Measurements from ENCODE around the gene IGSF3.

GRCh38 chr1:116546354-116546977 lies 121.1 kb downstream of the IGSF3 start:
- TF ChIP-seq ELF4 (CRISPR knock-in tag; IDR thresholded peaks at IDR 0.05; ENCODE audit: borderline replicate concordance): no peak
- no peak for TF ChIP-seq ZNF839 (CRISPR knock-in tag; IDR thresholded peaks at IDR 0.05; ENCODE audit: borderline replicate concordance)
- no peak for TF ChIP-seq TAF1 (CRISPR knock-in tag; IDR thresholded peaks at IDR 0.05)
- TF ChIP-seq IRF2 (CRISPR knock-in tag; IDR thresholded peaks at IDR 0.05): no peak
- TF ChIP-seq NCOA1 (CRISPR knock-in tag; IDR thresholded peaks at IDR 0.05): no peak
- TF ChIP-seq EZH2 (conservative IDR thresholded peaks at IDR 0.05; ENCODE audit: low read depth, low read length): no peak
